Loucy (cell line): Measurements from ENCODE around the gene ACTL6B.

ENCODE experiments used
- H2AFZ ChIP-seq: fragments of 200-600 bp; sonication (generic); 2 replicates; pipeline ENCODE4 v1.6.0; 2016; ENCODE audit warnings: antibody characterized with exemption, mild to moderate bottlenecking, low read length, moderate library complexity
- H3F3A ChIP-seq: fragments of 200-600 bp; 2 replicates; pipeline ENCODE4 v1.6.0; 2016; ENCODE audit warnings: antibody characterized with exemption, low read depth, mild to moderate bottlenecking
- H3K27me3 ChIP-seq: fragments of 200-600 bp; sonication (generic); 2 replicates; pipeline ENCODE4 v1.6.1; 2014; ENCODE audit warnings: low read length, mild to moderate bottlenecking; ENCODE audit not compliant: insufficient read depth, poor library complexity, severe bottlenecking
- H3K36me3 ChIP-seq: fragments of 200-600 bp; sonication (generic); 2 replicates; pipeline ENCODE4 v1.6.1; 2016; ENCODE audit warnings: low read length; ENCODE audit not compliant: insufficient read depth
- H3K4me1 ChIP-seq: fragments of 200-600 bp; sonication (generic); 2 replicates; pipeline ENCODE4 v1.5.1; 2014; ENCODE audit warnings: low read length, mild to moderate bottlenecking; ENCODE audit not compliant: insufficient read depth, poor library complexity, severe bottlenecking
- H3K4me2 ChIP-seq: fragments of 200-600 bp; sonication (generic); 2 replicates; pipeline ENCODE4 v1.6.0; 2014; ENCODE audit warnings: antibody characterized with exemption, low read length, low read depth, mild to moderate bottlenecking; ENCODE audit not compliant: poor library complexity, severe bottlenecking
- H3K4me3 ChIP-seq: fragments of 200-600 bp; sonication (generic); 2 replicates; pipeline ENCODE4 v1.5.1; 2014; ENCODE audit warnings: low read length, mild to moderate bottlenecking, mixed read lengths; ENCODE audit not compliant: poor library complexity, severe bottlenecking
- H3K79me2 ChIP-seq: fragments of 200-600 bp; sonication (generic); 2 replicates; pipeline ENCODE4 v1.6.1; 2014; ENCODE audit warnings: low read length; ENCODE audit not compliant: insufficient read depth
- H3K9ac ChIP-seq: fragments of 200-600 bp; sonication (generic); 2 replicates; pipeline ENCODE4 v1.6.0; 2014; ENCODE audit warnings: mild to moderate bottlenecking, low read depth, low read length, moderate library complexity; ENCODE audit not compliant: poor library complexity, severe bottlenecking
- H3K9me2 ChIP-seq: fragments of 200-600 bp; sonication (generic); replicated peaks from 2 replicates; pipeline ENCODE4 v1.6.1; 2016; ENCODE audit warnings: low read depth, low read length, mixed read lengths
- H3K9me3 ChIP-seq: fragments of 200-600 bp; sonication (generic); 2 replicates; pipeline ENCODE4 v1.6.1; 2014; ENCODE audit warnings: mild to moderate bottlenecking, antibody characterized with exemption, low read length, low read depth; ENCODE audit not compliant: insufficient read depth
- H4K20me1 ChIP-seq: fragments of 200-600 bp; sonication (generic); 2 replicates; pipeline ENCODE4 v1.6.0; 2014; ENCODE audit warnings: antibody characterized with exemption, low read length, mild to moderate bottlenecking; ENCODE audit not compliant: insufficient read depth, poor library complexity, severe bottlenecking
- EZH2phosphoT487 ChIP-seq: fragments of 200-600 bp; IDR thresholded peaks from 2 replicates; pipeline ENCODE4 v1.6.1; 2018; ENCODE audit warnings: antibody characterized with exemption, mild to moderate bottlenecking, moderate library complexity, borderline replicate concordance
- TF ChIP-seq, protein P1 (sequence below): fragments of 200-600 bp; sonication (generic); conservative IDR thresholded peaks from 2 replicates; pipeline ENCODE4 v1.5.1; 2014; ENCODE audit warnings: mild to moderate bottlenecking, antibody characterized with exemption, low read length

Gene ACTL6B

DNA sequence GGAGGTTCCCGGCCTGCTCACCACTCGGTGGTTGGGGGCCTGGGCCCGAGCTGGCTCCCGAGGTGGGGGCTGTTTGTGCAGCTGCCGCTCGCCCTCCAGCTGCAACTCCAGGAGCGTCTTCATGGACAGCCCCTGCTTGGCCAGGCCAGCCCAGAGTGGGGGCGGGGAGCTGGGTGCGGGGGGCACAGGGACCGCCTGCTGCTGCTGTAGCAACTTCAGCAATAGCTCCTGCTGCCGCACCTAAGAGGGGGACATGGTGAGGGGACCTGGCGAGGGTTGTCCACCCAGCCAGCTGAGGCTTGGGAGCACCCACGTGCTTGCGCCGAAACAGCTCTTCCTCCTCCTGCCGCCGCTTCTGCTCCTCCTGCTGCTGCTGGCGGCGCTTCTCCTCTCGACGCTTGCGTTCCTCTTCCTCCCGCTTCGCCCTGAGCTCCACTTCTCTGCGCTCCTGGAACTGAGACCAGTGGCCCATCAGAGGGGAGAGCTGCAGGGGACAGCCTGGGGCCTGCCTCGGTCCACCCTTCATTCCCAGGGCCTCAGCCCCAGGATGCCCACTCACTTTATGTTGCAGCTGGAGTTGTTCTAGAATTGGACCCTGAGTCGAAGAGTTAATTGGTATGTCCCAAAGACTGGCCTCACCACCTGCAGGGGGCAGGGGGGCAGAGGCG, 26.9 kb upstream of the ACTL6B start:
- TF ChIP-seq EZH2phosphoT487 = no peak
- TF ChIP-seq, protein P1, sequence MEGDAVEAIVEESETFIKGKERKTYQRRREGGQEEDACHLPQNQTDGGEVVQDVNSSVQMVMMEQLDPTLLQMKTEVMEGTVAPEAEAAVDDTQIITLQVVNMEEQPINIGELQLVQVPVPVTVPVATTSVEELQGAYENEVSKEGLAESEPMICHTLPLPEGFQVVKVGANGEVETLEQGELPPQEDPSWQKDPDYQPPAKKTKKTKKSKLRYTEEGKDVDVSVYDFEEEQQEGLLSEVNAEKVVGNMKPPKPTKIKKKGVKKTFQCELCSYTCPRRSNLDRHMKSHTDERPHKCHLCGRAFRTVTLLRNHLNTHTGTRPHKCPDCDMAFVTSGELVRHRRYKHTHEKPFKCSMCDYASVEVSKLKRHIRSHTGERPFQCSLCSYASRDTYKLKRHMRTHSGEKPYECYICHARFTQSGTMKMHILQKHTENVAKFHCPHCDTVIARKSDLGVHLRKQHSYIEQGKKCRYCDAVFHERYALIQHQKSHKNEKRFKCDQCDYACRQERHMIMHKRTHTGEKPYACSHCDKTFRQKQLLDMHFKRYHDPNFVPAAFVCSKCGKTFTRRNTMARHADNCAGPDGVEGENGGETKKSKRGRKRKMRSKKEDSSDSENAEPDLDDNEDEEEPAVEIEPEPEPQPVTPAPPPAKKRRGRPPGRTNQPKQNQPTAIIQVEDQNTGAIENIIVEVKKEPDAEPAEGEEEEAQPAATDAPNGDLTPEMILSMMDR = no peak
- Histone ChIP-seq H3K4me1 (no peaks in the 10 kb centered on the region), H3K36me3 (peaks cover 92% of the 10 kb centered on the region; the same call in 1 of the 2 replicates), H2AFZ (no peak overlapping the region), H3F3A (no peaks in the 10 kb centered on the region; the same call in 1 of the 2 replicates), H3K4me2 (no peak overlapping the region), H3K9me2 (no peaks in the 10 kb centered on the region), H3K4me3 (no peak overlapping the region), H3K9me3 (no peaks in the 10 kb centered on the region), H3K27me3 (no peaks in the 10 kb centered on the region), H3K9ac (no peak overlapping the region), H4K20me1 (peaks cover 34% of the 10 kb centered on the region), H3K79me2 (peaks cover 5% of the 10 kb centered on the region; the same call in 1 of the 2 replicates)

DNA sequence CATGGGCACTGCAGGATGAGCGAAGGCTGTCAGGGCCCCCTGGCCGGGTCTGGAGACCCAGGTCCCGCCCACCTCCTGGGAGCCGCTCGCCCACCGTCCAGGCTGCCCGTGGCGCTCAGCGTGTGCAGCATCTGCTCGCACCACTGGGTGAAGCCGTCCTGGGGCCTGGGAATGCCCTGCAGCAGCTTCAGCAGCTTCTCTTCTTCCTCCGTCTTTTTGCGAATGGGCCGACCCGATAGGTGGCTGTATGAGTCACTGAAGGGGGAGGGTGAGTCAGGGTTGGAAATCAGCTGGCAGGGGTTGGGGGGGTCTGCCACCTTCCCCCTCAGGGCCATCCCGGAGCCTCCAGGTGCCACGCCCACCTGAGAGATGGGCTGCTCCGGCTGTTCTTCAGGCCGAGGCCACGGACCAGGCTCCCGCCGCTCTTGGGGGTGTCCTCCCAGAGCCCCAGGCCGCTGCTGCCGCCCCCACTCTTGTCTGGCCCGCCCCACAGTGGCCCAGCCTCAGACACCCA, 26.0 kb upstream of the ACTL6B start:
- no peaks in the 10 kb centered on the region for H3K4me1 ChIP-seq
- no peak overlapping the region for H3K4me2 ChIP-seq
- H2AFZ ChIP-seq = no peak overlapping the region
- H3K9me2 ChIP-seq = no peaks in the 10 kb centered on the region
- H3K36me3 ChIP-seq = peaks cover 93% of the 10 kb centered on the region; the same call in 1 of the 2 replicates
- H3F3A ChIP-seq = no peaks in the 10 kb centered on the region; the same call in 1 of the 2 replicates
- no peak overlapping the region for H3K4me3 ChIP-seq
- H4K20me1 ChIP-seq = peaks cover 33% of the 10 kb centered on the region
- no peaks in the 10 kb centered on the region for H3K27me3 ChIP-seq
- TF ChIP-seq EZH2phosphoT487 = no peak
- TF ChIP-seq, protein P1 = no peak
- H3K79me2 ChIP-seq = peaks cover 2% of the 10 kb centered on the region; the same call in 1 of the 2 replicates
- H3K9me3 ChIP-seq = no peaks in the 10 kb centered on the region
- no peak overlapping the region for H3K9ac ChIP-seq

DNA sequence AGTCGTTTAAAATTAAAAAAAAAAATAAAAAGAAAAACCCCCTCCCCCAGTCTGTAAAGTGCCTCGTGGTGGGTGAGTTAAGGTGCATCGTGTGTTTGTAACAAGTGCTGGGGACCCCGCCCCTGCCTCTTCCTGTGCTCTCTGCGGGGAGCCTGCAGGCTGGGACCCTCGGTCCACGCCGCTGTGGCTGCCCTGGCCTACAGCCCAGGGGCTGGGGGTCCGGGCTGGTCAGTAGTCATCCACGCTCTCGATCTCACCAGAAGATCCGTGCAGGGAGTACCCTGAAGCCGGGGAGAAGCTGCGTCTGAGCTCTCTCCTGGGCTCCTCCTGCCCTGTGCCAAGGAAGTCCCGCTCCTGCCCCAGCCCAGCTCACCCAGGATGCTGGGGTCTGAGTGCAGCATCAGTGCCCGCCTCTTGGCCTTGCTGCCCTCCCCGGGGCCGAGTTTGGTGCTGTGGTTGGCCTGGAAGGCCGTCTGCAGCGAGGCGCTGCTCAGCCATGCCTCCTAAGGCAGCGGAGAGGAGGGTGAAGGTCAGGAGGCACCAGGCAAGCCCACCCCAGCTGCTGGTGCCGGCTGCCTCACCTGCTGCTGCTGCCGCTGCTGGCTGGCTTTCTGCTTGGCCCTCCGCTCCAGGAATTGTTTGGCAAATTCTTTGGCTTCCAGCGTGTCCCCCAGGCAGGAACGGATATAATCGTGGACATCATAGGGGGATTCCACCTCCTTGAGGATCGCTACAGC, 25.4 kb upstream of the ACTL6B start:
- H3K9me3 ChIP-seq = no peaks in the 10 kb centered on the region
- no peaks in the 10 kb centered on the region; the same call in 1 of the 2 replicates for H3F3A ChIP-seq
- H3K9me2 ChIP-seq = no peaks in the 10 kb centered on the region
- no peak overlapping the region for H3K9ac ChIP-seq
- TF ChIP-seq, protein P1 = no peak
- no peak for TF ChIP-seq EZH2phosphoT487
- H3K4me3 ChIP-seq = no peak overlapping the region
- H3K4me2 ChIP-seq = no peak overlapping the region
- peaks cover 93% of the 10 kb centered on the region; the same call in 1 of the 2 replicates for H3K36me3 ChIP-seq
- H3K79me2 ChIP-seq = peaks cover 8% of the 10 kb centered on the region; the same call in 1 of the 2 replicates
- H4K20me1 ChIP-seq = peaks cover 38% of the 10 kb centered on the region
- H3K4me1 ChIP-seq = peaks cover 1% of the 10 kb centered on the region
- no peak overlapping the region for H2AFZ ChIP-seq
- no peaks in the 10 kb centered on the region for H3K27me3 ChIP-seq
